Measurements from ENCODE around the gene UXS1. TPM values are rescaled to one million over a fixed set of nuclear protein-coding genes. Genes with fewer than 3 reads are reported as not detected.

UXS1 gene
- total and polyA plus RNA-seq, 9 of the 15 experiments (the other 6 are each of a cell fraction or from before 2014, with no cell fraction given), result 5.8 to 25.8 (median 15.0) TPM

GRCh38 chr2:106104332-106105062 is 89.6 kb downstream of the UXS1 start (continued):
- peak; percentile 40 for TF ChIP-seq CTCFL (IDR thresholded peaks at IDR 0.05; ENCODE audit: borderline replicate concordance, insufficient read depth, low read depth, low read length, poor library complexity, severe bottlenecking)
- TF ChIP-seq RAD21 (CRISPR knock-in tag; conservative IDR thresholded peaks at IDR 0.05 in 1 of 2, IDR thresholded peaks at IDR 0.05 in 1 of 2), result peak; percentile 88 to 94
- no peak for TF ChIP-seq MYBL2 (IDR thresholded peaks at IDR 0.05; ENCODE audit: low read depth)
- no peak for TF ChIP-seq MYBL2 (CRISPR knock-in tag; IDR thresholded peaks at IDR 0.05; ENCODE audit: borderline replicate concordance)
- 0 out of 2 replicates have a peak, but pooled peaks have one; percentile 24 for TF ChIP-seq L3MBTL2 (IDR thresholded peaks at IDR 0.05)
- TF ChIP-seq RBM17 (IDR thresholded peaks at IDR 0.05; ENCODE audit: borderline replicate concordance, low read depth, low read length), result no peak
- peak; percentile 14; the same call in 1 of the 2 replicates for TF ChIP-seq ATF3 (IDR thresholded peaks at IDR 0.05)
- no peak for TF ChIP-seq ATF3 (CRISPR knock-in tag; conservative IDR thresholded peaks at IDR 0.05)
- TF ChIP-seq JUND (IDR thresholded peaks at IDR 0.05; ENCODE audit: borderline replicate concordance, low read depth, low read length), result 0 out of 2 replicates have a peak, but pooled peaks have one; percentile 25
- TF ChIP-seq JUND (tag; IDR thresholded peaks at IDR 0.05; ENCODE audit: borderline replicate concordance, low read depth, low read length), result no peak; the same call in 2 of the 3 replicates
- peak; percentile 63; the same call in 1 of the 2 replicates for TF ChIP-seq CC2D1A (IDR thresholded peaks at IDR 0.05)

All from K562 (cell line).